Spleen (tissue), 11 donors: ENCODE measurements around the gene RARS2. TPM values are rescaled to one million over a fixed set of nuclear protein-coding genes. Genes with fewer than 3 reads are reported as not detected.

Experiments used
- DNase-seq: peaks from one replicate; pipeline ENCODE4 v3.0.0-alpha.2; 2020
- H3K27ac ChIP-seq, 8 donors: fragments of 200-600 bp; sonication (generic) in 7 of 8; 1 replicate in 4 of 8; 2 replicates in 4 of 8; pipeline versions ENCODE4 v1.5.0 to v1.8.0; 2016 to 2021; ENCODE audit warnings: inconsistent platforms in 4 of 8, mild to moderate bottlenecking in 4 of 8, moderate library complexity in 1 of 8
- H3K27me3 ChIP-seq, 7 donors: fragments of 200-600 bp; sonication (generic) in 6 of 7; replicated peaks in 1 of 7; 1 replicate in 4 of 7; 2 replicates in 3 of 7; pipeline versions ENCODE4 v1.5.0 to v1.8.0; 2016 to 2021; ENCODE audit warnings: inconsistent platforms in 3 of 7, mild to moderate bottlenecking in 1 of 7
- H3K36me3 ChIP-seq, 6 donors: fragments of 200-600 bp; sonication (generic) in 5 of 6; 1 replicate in 4 of 6; 2 replicates in 2 of 6; pipeline versions ENCODE4 v1.5.0 to v1.8.0; 2016 to 2021; ENCODE audit warnings: inconsistent platforms in 2 of 6
- H3K4me1 ChIP-seq, 6 donors: fragments of 200-600 bp; sonication (generic) in 5 of 6; 1 replicate in 3 of 6; 2 replicates in 3 of 6; pipeline versions ENCODE4 v1.5.0 to v1.8.0; 2016 to 2021; ENCODE audit warnings: inconsistent platforms in 3 of 6
- H3K4me3 ChIP-seq, 8 donors: fragments of 200-600 bp; sonication (generic) in 7 of 8; 1 replicate in 4 of 8; 2 replicates in 4 of 8; pipeline versions ENCODE4 v1.5.0 to v1.8.0; 2016 to 2021; ENCODE audit warnings: inconsistent platforms in 4 of 8, mild to moderate bottlenecking in 4 of 8, moderate library complexity in 2 of 8
- H3K9me3 ChIP-seq, 8 donors: fragments of 200-600 bp; sonication (generic) in 7 of 8; 1 replicate in 4 of 8; 2 replicates in 4 of 8; pipeline versions ENCODE4 v1.5.0 to v1.8.0; 2016 to 2021; ENCODE audit warnings: inconsistent platforms in 4 of 8
- CTCF ChIP-seq, 11 experiments: fragments of 200-600 bp in 7 of 11; fragments of 450-650 bp in 4 of 11; sonication (generic) in 4 of 11; IDR thresholded peaks in 8 of 11; conservative IDR thresholded peaks in 3 of 11; 1 replicate in 7 of 11; 2 replicates in 4 of 11; pipeline versions ENCODE4 v1.4.0 to v1.8.0; 2016 to 2021; ENCODE audit warnings: antibody characterized with exemption in 11 of 11, inconsistent platforms in 4 of 11, mild to moderate bottlenecking in 1 of 11
- POLR2A ChIP-seq, 3 donors: fragments of 450-650 bp; IDR thresholded peaks; one replicate each; pipeline ENCODE4 v1.5.1; 2017; ENCODE audit warnings: antibody characterized with exemption in 3 of 3, mild to moderate bottlenecking in 1 of 3
- POLR2AphosphoS5 ChIP-seq, 3 donors: sonication (generic); formaldehyde crosslinking; IDR thresholded peaks; one replicate each; pipeline ENCODE4 v1.5.1; 2017; ENCODE audit warnings: antibody characterized with exemption in 3 of 3
- WGBS, 5 donors: extraction: QIAGEN DNeasy Blood & Tissue Kit in 3 of 5; methylation state at CpG; one replicate each; pipeline versions ENCODE4 v1.1.5 to v1.1.7; 2013 to 2018; 5-methylcytosine and 5-hydroxymethylcytosine counted together
- intact Hi-C: fragments of 100-400 bp; cut with DNase I; formaldehyde crosslinking; loops from one replicate; pipeline ENCODE4 v1.15.0; 2023; ENCODE audit warnings: low total_unique reads
- polyA plus RNA-seq, 3 donors: library from polyadenylated mRNA; stranded (reverse); fragments of 200-250 nt; gene quantifications; one replicate each; pipeline ENCODE4 v1.2.1, GENCODE V29; 2013
- total RNA-seq, 7 donors: library from RNA; depleted of rRNA in 3 of 7; stranded (reverse); fragments of >200 nt in 3 of 7; fragmentation: NEBNext Ultra II Directional in 4 of 7; extraction: Animal tissue kit (Norgen Biotek cat#: 25700) in 4 of 7; gene quantifications; one replicate each; pipeline versions ENCODE4 v1.1.0 to v1.2.1, GENCODE V29; 2016 to 2021
- donor health status: healthy with polysubstance abuse.
- donor health status: DM: no; HTN: no; CAD: no; lungs with moderate emphysema.
- donor health status: DM: no; HTN: no; CAD: no.
- donor health status: Bipolar disorder and iron deficiency.
- donor health status: healthy.
- donor health status: DM: no; HTN: no; CAD: no.
- donor health status: DM: yes; HTN: yes; CAD: no.

RARS2 gene
- total and polyA plus RNA-seq, 10 donors = 14.2 to 32.3 (median 25.6) TPM

- TF ChIP-seq CTCF (IDR thresholded peaks at IDR 0.05 in 8 of 11, conservative IDR thresholded peaks at IDR 0.05 in 3 of 11) = no peak
- TF ChIP-seq POLR2AphosphoS5 (IDR thresholded peaks at IDR 0.05) = no peak
- no peak for TF ChIP-seq POLR2A (IDR thresholded peaks at IDR 0.05)
- Histone ChIP-seq H3K9me3 (no peaks in the 10 kb centered on the region), H3K27ac (no peak overlapping the region), H3K27me3 (no peaks in the 10 kb centered on the region), H3K36me3 (peaks cover 0 to 34% (median 9%) of the 10 kb centered on the region in 6 donors), H3K4me1 (peaks cover 5 to 38% (median 24%) of the 10 kb centered on the region in 6 donors), H3K4me3 (no peak overlapping the region)
- intact Hi-C loops = no loop called here
- DNase-seq = no peak
- 86 to 95% (median 90%) methylated on average over 4 of the region's 4 CpGs for WGBS, 5 donors
Measured at GRCh38 chr6:87572021-87572420, 17.8 kb downstream of the RARS2 start.

GRCh38 chr6:87561017-87561416 lies 28.8 kb downstream of the RARS2 start:
- Histone ChIP-seq H3K27me3 (no peaks in the 10 kb centered on the region), H3K36me3 (peaks cover 3 to 98% (median 36%) of the 10 kb centered on the region in 6 donors), H3K4me3 (no peak overlapping the region), H3K4me1 (no peaks in the 10 kb centered on the region), H3K27ac (no peak overlapping the region), H3K9me3 (no peaks in the 10 kb centered on the region)
- 83 to 95% (median 90%) methylated on average over 1 of the region's 1 CpG for WGBS, 5 donors
- intact Hi-C loops = no loop called here
- no peak for DNase-seq
- TF ChIP-seq CTCF (IDR thresholded peaks at IDR 0.05 in 8 of 11, conservative IDR thresholded peaks at IDR 0.05 in 3 of 11) (no peak), POLR2A (IDR thresholded peaks at IDR 0.05) (no peak), POLR2AphosphoS5 (IDR thresholded peaks at IDR 0.05) (no peak)

GRCh38 chr6:87558446-87558845 lies 31.3 kb downstream of the RARS2 start:
- Histone ChIP-seq H3K9me3 (no peaks in the 10 kb centered on the region), H3K4me3 (no peak overlapping the region), H3K27me3 (no peaks in the 10 kb centered on the region), H3K36me3 (peaks cover 3 to 100% (median 45%) of the 10 kb centered on the region in 6 donors), H3K4me1 (no peaks in the 10 kb centered on the region), H3K27ac (no peak overlapping the region)
- DNase-seq = no peak
- TF ChIP-seq POLR2A (IDR thresholded peaks at IDR 0.05) (no peak), CTCF (IDR thresholded peaks at IDR 0.05 in 8 of 11, conservative IDR thresholded peaks at IDR 0.05 in 3 of 11) (no peak), POLR2AphosphoS5 (IDR thresholded peaks at IDR 0.05) (no peak)
- intact Hi-C loops = no loop called here

- no peak for DNase-seq
- H3K4me3 ChIP-seq = no peak overlapping the region
- H3K4me1 ChIP-seq = no peaks in the 10 kb centered on the region
- H3K36me3 ChIP-seq = peaks cover 0 to 95% (median 34%) of the 10 kb centered on the region in 6 donors
- intact Hi-C loops = no loop called here
- H3K27ac ChIP-seq = no peak overlapping the region
- TF ChIP-seq POLR2AphosphoS5 (IDR thresholded peaks at IDR 0.05) (no peak), POLR2A (IDR thresholded peaks at IDR 0.05) (no peak)
- H3K27me3 ChIP-seq = no peaks in the 10 kb centered on the region
- H3K9me3 ChIP-seq = no peaks in the 10 kb centered on the region
Measured at GRCh38 chr6:87555506-87555905, 34.3 kb downstream of the RARS2 start.
